Heart right ventricle (tissue), 16 donors: ENCODE measurements around the gene CRYBB3. TPM values are rescaled to one million over a fixed set of nuclear protein-coding genes. Genes with fewer than 3 reads are reported as not detected.
"Not testable (repeated sequence)": the region's sequence is repeated elsewhere in the genome, so short reads cannot be mapped to it uniquely, and the experiment has no call there.

Source experiments
- ATAC-seq, 8 donors: fragments of 200-7000 bp; cut with Tn5 transposase; one replicate each; pipeline ENCODE4 v1.9.1; 2020; ENCODE audit warnings: mild to moderate bottlenecking in 8 of 8, moderate library complexity in 8 of 8, moderate number of reproducible peaks in 1 of 8
- DNase-seq, 2 donors: peaks; one replicate each; pipeline ENCODE4 v3.0.0-alpha.2; 2020
- H3K27ac ChIP-seq, 10 donors: fragments of 200-600 bp; sonication (generic) in 2 of 10; one replicate each; pipeline versions ENCODE4 v1.5.0 to v1.8.0; 2020 to 2022; ENCODE audit warnings: mild to moderate bottlenecking in 3 of 10
- H3K27me3 ChIP-seq, 7 donors: fragments of 200-600 bp; one replicate each; pipeline ENCODE4 v1.8.0; 2021 to 2022; ENCODE audit warnings: mild to moderate bottlenecking in 2 of 7
- H3K36me3 ChIP-seq, 9 donors: fragments of 200-600 bp; sonication (generic) in 1 of 9; one replicate each; pipeline versions ENCODE4 v1.5.0 to v1.8.0; 2020 to 2022; ENCODE audit warnings: mild to moderate bottlenecking in 2 of 9
- H3K4me1 ChIP-seq, 9 donors: fragments of 200-600 bp; sonication (generic) in 1 of 9; one replicate each; pipeline versions ENCODE4 v1.5.0 to v1.8.0; 2020 to 2022; ENCODE audit warnings: mild to moderate bottlenecking in 4 of 9
- H3K4me3 ChIP-seq, 10 donors: fragments of 200-600 bp; sonication (generic) in 2 of 10; one replicate each; pipeline versions ENCODE4 v1.5.0 to v1.8.0; 2020 to 2022; ENCODE audit warnings: mild to moderate bottlenecking in 7 of 10, moderate library complexity in 2 of 10
- H3K9me3 ChIP-seq, 11 donors: fragments of 200-600 bp in 10 of 11; sonication (generic) in 2 of 11; one replicate each; pipeline versions ENCODE4 v1.5.0 to v1.8.0; 2013 to 2022; ENCODE audit warnings: mild to moderate bottlenecking in 2 of 11, control low read depth in 1 of 11, moderate library complexity in 1 of 11
- WGBS, 2 donors: extraction: QIAGEN DNeasy Blood & Tissue Kit; methylation state at CpG; one replicate each; pipeline ENCODE4 v1.1.7; 2013; ENCODE audit warnings: inconsistent platforms in 1 of 2; 5-methylcytosine and 5-hydroxymethylcytosine counted together
- intact Hi-C, 10 donors: fragments of 100-400 bp; cut with DNase I; formaldehyde crosslinking; loops; one replicate each; pipeline versions ENCODE4 v1.11.1 to v1.14.2; 2022
- polyA plus RNA-seq, 2 donors: library from polyadenylated mRNA; stranded (reverse); fragments of 200-250 nt; gene quantifications; one replicate each; pipeline ENCODE4 v1.2.3, GENCODE V29; 2013
- total RNA-seq, 10 donors: library from RNA; stranded (reverse); fragmentation: NEBNext Ultra II Directional in 3 of 10; extraction: Animal tissue kit (Norgen Biotek cat#: 25700) in 3 of 10; gene quantifications; one replicate each; pipeline versions ENCODE4 v1.2.1 to v1.2.4, GENCODE V29; 2021 to 2023
- TF ChIP-seq, protein P1 (sequence below), 9 donors: fragments of 200-600 bp; sonication (generic) in 2 of 9; IDR thresholded peaks; one replicate each; pipeline versions ENCODE4 v1.5.0 to v1.8.0; 2021 to 2022; ENCODE audit warnings: antibody characterized with exemption in 9 of 9, mild to moderate bottlenecking in 5 of 9, moderate library complexity in 1 of 9
- donor health status: Arrhythmogenic right ventricular cardiomyopathy.
- donor health status: ischemic (EF 13 %, LVEDD 7.1; RV severe dilation, severe dysfunction).
- donor health status: healthy with polysubstance abuse.
- donor health status: DM: no; HTN: yes; CAD: no.
- donor health status: DM: no; HTN: no; CAD: no.
- donor health status: ischemic (EF 25% LVEDD 6.9; RV normal size, moderate dysfunction).
- donor health status: ischemic (EF 25% LVEDD 5.7; RV mildly dilated, moderate dysfunction).
- donor health status: healthy.
- donor health status: DM: yes; HTN: yes; CAD: no.
- donor health status: Ischemic cardiomyopathy.
- donor health status: ischemic (EF 35%, LVEDD 5.7; RV mildly dilated, moderate dysfunction).
- donor health status: nonischemic (EF 11% LVEDD 7.7; RV severe dilation, severe dysfunction).
- donor health status: DM: yes; HTN: yes; CAD: no.
- donor health status: PGD.
- donor health status: ischemic (EF 29% LVEDD 5.4; RV normal size, mild dysfunction).
- donor health status: nonischemic (EF 23%, LVEDD 6.1; RV moderate dilation, normal function).

The CRYBB3 gene
- total and polyA plus RNA-seq, 12 donors: 0.06 to 0.44 (median 0.38) TPM; not detected in 8

DNA sequence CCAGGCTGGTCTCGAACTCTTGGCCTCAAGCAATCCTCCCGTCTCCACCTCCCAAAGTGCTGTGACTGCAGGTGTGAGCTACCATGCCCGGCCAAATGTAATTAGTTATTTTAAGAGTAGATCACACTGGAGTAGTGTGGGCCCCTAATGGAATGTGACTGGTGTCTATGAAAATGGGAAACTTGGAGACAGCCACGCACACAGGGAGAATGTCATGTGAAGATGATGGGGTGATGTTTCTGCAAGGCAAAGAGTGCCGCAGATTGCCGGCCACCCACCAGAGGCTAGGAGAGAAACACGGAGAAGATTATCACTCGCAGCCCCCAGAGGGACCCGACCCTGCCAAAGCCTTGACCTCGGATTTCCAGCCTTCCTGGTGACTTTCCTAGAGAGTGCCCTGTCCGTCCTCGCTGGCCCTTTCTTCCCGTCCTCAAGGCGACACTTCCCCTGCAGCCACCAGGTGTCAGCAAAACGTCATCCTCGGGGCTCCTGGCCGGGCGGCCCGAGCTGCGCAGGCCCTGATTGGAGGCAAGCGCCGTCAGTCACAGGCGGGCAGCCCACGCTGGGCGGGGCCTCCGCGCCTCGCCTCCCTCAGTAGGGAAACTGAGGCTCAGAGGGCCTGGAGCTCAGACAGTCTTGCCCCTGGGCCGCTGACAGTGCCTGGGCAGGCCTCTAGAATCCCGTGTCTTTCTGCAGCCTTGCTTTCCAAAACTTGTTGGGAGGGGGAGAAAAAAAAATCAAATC is 36.1 kb downstream of the CRYBB3 start:
- no peak overlapping the region for H3K27ac ChIP-seq
- intact Hi-C loops: loop anchor here in 2 of 10 donors (5.0 to 10.0 kb wide), 2 partner anchors 97 to 99 kb away; no protein-coding TSS in a partner anchor
- no peak overlapping the region for H3K4me3 ChIP-seq
- ATAC-seq (peak; percentile 78 to 95 (median 92)), DNase-seq (peak; percentile 80)
- H3K4me1 ChIP-seq: peaks cover 0 to 6% (median 0%) of the 10 kb centered on the region in 9 donors
- H3K36me3 ChIP-seq: no peaks in the 10 kb centered on the region
- H3K27me3 ChIP-seq: peaks cover 5 to 53% (median 27%) of the 10 kb centered on the region in 7 donors
- TF ChIP-seq, protein P1, sequence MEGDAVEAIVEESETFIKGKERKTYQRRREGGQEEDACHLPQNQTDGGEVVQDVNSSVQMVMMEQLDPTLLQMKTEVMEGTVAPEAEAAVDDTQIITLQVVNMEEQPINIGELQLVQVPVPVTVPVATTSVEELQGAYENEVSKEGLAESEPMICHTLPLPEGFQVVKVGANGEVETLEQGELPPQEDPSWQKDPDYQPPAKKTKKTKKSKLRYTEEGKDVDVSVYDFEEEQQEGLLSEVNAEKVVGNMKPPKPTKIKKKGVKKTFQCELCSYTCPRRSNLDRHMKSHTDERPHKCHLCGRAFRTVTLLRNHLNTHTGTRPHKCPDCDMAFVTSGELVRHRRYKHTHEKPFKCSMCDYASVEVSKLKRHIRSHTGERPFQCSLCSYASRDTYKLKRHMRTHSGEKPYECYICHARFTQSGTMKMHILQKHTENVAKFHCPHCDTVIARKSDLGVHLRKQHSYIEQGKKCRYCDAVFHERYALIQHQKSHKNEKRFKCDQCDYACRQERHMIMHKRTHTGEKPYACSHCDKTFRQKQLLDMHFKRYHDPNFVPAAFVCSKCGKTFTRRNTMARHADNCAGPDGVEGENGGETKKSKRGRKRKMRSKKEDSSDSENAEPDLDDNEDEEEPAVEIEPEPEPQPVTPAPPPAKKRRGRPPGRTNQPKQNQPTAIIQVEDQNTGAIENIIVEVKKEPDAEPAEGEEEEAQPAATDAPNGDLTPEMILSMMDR (IDR thresholded peaks at IDR 0.05): peak; percentile 25 to 75 (median 66)
- 11 to 12% methylated on average over 30 of the region's 30 CpGs for WGBS, 2 donors
- no peaks in the 10 kb centered on the region for H3K9me3 ChIP-seq

DNA sequence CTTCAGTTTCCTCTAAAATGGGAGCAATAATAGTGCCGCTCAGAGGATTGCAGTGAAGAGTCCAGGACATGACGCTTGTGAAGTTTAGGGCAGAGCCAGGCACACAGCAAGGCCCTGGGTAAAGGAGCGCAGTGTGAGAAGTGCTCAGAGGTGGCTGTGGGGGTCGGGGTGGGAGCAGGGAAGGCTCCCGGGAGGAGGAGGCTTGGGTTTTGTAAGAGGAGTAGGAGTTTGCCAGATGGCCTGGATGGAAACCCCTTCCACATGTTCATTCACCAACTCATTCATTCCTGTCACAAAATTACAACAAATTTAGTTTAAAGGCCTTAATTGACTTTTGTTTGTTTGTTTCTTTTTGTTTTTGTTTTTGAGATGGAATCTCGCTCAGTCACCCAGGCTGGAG is 36.8 kb downstream of the CRYBB3 start:
- intact Hi-C loops: loop anchor here in 2 of 10 donors (5.0 to 10.0 kb wide), 2 partner anchors 96 to 98 kb away; no protein-coding TSS in a partner anchor
- 87% methylated on average over 6 of the region's 6 CpGs for WGBS, 2 donors
- Histone ChIP-seq H3K36me3 (no peaks in the 10 kb centered on the region), H3K9me3 (no peaks in the 10 kb centered on the region), H3K27me3 (peaks cover 5 to 53% (median 27%) of the 10 kb centered on the region in 7 donors), H3K27ac (no peak overlapping the region), H3K4me1 (peaks cover 0 to 6% (median 0%) of the 10 kb centered on the region in 9 donors), H3K4me3 (no peak overlapping the region)
- TF ChIP-seq, protein P1 (IDR thresholded peaks at IDR 0.05): no peak
- no peak for ATAC-seq
- DNase-seq: no peak

DNA sequence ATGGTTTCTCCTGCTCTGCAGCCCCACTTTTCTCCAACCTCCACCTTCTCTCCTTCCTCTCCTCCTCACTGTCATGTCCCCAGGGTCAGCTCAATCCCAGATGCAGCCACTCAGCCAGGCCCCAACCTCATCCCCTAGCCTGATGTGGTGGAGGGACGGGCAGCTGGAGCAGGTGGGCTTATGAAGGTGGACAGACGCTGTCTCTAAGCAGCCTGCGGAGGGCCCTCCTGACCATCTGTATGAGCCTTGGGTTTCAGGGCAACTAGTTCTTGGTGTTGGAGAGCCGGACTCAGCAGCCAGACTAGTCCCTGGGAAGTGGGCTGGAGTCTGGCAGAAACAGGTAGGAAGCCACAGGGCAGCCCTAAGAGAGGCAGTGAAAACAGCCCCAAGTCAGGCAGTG is 37.8 kb downstream of the CRYBB3 start:
- TF ChIP-seq, protein P1 (IDR thresholded peaks at IDR 0.05): no peak
- intact Hi-C loops: loop anchor here in 2 of 10 donors (5.0 to 10.0 kb wide), 2 partner anchors 95 to 97 kb away; no protein-coding TSS in a partner anchor
- peaks cover 0 to 49% (median 27%) of the 10 kb centered on the region in 7 donors for H3K27me3 ChIP-seq

DNA sequence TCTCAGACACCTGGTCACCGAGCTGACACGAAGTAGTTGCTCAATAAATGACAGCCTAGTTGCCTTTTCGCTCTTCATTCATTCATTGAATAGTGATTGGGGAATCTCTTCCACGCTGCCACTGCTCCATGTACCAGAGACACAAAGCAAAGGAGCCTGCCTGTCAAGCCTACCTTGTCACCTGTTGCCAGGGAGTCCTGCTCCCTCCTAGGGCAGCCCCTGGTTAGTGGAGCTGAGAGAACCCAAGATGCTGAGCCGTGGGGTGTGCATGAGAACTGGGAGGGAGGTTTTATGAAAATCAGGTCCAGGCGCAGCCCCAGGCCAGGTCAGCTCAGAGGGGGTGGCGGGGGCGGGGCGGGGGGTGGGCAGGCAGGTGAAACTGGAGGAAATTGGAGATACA is 38.4 kb downstream of the CRYBB3 start:
- H3K4me3 ChIP-seq, H3K36me3 ChIP-seq, H3K27ac ChIP-seq, DNase-seq, ATAC-seq, H3K4me1 ChIP-seq, H3K9me3 ChIP-seq: not testable (repeated sequence)
- WGBS, 2 donors: 60 to 64% methylated on average over 8 of the region's 9 CpGs
- peaks cover 0 to 45% (median 26%) of the 10 kb centered on the region in 7 donors for H3K27me3 ChIP-seq
- intact Hi-C loops: loop anchor here in 2 of 10 donors (5.0 to 10.0 kb wide), 2 partner anchors 94 to 97 kb away; no protein-coding TSS in a partner anchor

More for the DNA sequence above, 37.8 kb downstream of the CRYBB3 start:
- WGBS, 2 donors: 74 to 75% methylated on average over 4 of the region's 4 CpGs
- no peaks in the 10 kb centered on the region for H3K9me3 ChIP-seq
- no peaks in the 10 kb centered on the region for H3K36me3 ChIP-seq
- ATAC-seq (no peak), DNase-seq (no peak)
- no peak overlapping the region for H3K27ac ChIP-seq
- no peak overlapping the region for H3K4me3 ChIP-seq
- peaks cover 0 to 6% (median 0%) of the 10 kb centered on the region in 9 donors for H3K4me1 ChIP-seq

DNA sequence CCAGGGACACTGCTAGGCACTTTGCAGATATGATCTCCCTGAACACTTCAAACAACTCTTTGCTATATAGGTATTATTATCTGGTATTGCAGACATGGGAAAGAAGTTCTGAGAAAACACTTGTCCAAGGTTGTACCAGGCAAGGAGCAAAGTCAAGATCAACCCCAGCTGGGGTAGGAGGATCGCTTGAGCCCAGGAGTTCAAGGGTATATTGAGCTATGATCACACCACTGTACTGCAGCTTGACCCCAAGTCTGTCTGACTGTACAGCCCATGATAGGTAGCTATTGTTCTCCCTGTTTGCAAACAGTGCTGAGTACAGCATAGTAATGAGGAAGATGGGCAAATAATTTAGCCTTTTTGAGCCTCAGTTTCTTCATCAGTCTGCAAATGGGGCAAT is 55.5 kb downstream of the CRYBB3 start:
- H3K27me3 ChIP-seq, H3K36me3 ChIP-seq, H3K27ac ChIP-seq, ATAC-seq, DNase-seq, H3K4me1 ChIP-seq, H3K4me3 ChIP-seq, H3K9me3 ChIP-seq, intact Hi-C loops: not testable (repeated sequence)
- 76 to 88% methylated on average over 1 of the region's 1 CpG for WGBS, 2 donors

Other genes with a start within 250 kb of the CRYBB3 start
- gene KIAA1671, start 247.1 kb upstream of the CRYBB3 start, total RNA-seq: 10 to 100 TPM in 9 of 10 donors, 1 to 10 TPM in 1; 8.9 to 26.2 (median 14.0) TPM
- 1 to 10 TPM; 2.9 to 5.7 TPM for gene KIAA1671, start 247.1 kb upstream of the CRYBB3 start, polyA plus RNA-seq
- not detected for gene CRYBB2, start 19.8 kb downstream of the CRYBB3 start, total RNA-seq
- under 1 TPM in 1 of 2 donors, not detected in 1; 0.13 TPM for gene CRYBB2, start 19.8 kb downstream of the CRYBB3 start, polyA plus RNA-seq